Measurements from ENCODE around the gene ZP3. TPM values are rescaled to one million over a fixed set of nuclear protein-coding genes. Genes with fewer than 3 reads are reported as not detected.
A peak's percentile ranks its signal among the peaks of the same experiment; 100 is the strongest.
"Not testable (repeated sequence)": the region's sequence is repeated elsewhere in the genome, so short reads cannot be mapped to it uniquely, and the experiment has no call there.

ZP3 gene
- total and polyA plus RNA-seq, 4 donors, result 0.74 to 15.7 (median 3.4) TPM

- DNase-seq (no peak), ATAC-seq (ENCODE audit: insufficient read depth, low FRiP score) (no peak)
- Histone ChIP-seq H3K9ac (ENCODE audit: insufficient read depth in 1 of 2, low read length in 2 of 2) (no peak overlapping the region), H3K27me3 (ENCODE audit: control insufficient read depth in 3 of 3, insufficient read depth in 3 of 3, low read length in 2 of 3) (no peaks in the 10 kb centered on the region), H3K4me3 (no peak overlapping the region), H3K9me3 (ENCODE audit: control insufficient read depth in 4 of 4, insufficient read depth in 3 of 4, low read length in 3 of 4) (no peaks in the 10 kb centered on the region), H3K27ac (ENCODE audit: low read depth in 1 of 2, low read length in 1 of 2) (no peak overlapping the region), H3K4me1 (ENCODE audit: control insufficient read depth in 5 of 5, insufficient read depth in 5 of 5, low read length in 5 of 5) (peaks cover 0 to 3% (median 0%) of the 10 kb centered on the region in 5 donors), H3K36me3 (ENCODE audit: control insufficient read depth in 4 of 4, insufficient read depth in 4 of 4, low read length in 4 of 4) (no peaks in the 10 kb centered on the region)
- no peak for TF ChIP-seq CTCF (IDR thresholded peaks at IDR 0.05; ENCODE audit: control extremely low read depth, extremely low read depth)
- 88 to 93% methylated on average over 11 of the region's 11 CpGs for WGBS, 2 donors
These were observed 38.0 kb upstream of the ZP3 start for GRCh38 chr7:76386691-76387260.

- not testable (repeated sequence) for H3K4me3 ChIP-seq; DNase-seq; H3K4me1 ChIP-seq (ENCODE audit: control insufficient read depth in 5 of 5, insufficient read depth in 5 of 5, low read length in 5 of 5); H3K36me3 ChIP-seq (ENCODE audit: control insufficient read depth in 4 of 4, insufficient read depth in 4 of 4, low read length in 4 of 4); H3K27me3 ChIP-seq (ENCODE audit: control insufficient read depth in 3 of 3, insufficient read depth in 3 of 3, low read length in 2 of 3); ATAC-seq (ENCODE audit: insufficient read depth, low FRiP score); H3K27ac ChIP-seq (ENCODE audit: low read depth in 1 of 2, low read length in 1 of 2); H3K9me3 ChIP-seq (ENCODE audit: control insufficient read depth in 4 of 4, insufficient read depth in 3 of 4, low read length in 3 of 4); H3K9ac ChIP-seq (ENCODE audit: insufficient read depth in 1 of 2, low read length in 2 of 2)
- WGBS, 2 donors, result 95 to 96% methylated on average over 6 of the region's 6 CpGs
These were observed 37.0 kb upstream of the ZP3 start for GRCh38 chr7:76387789-76388188.

GRCh38 chr7:76390092-76390491 lies 34.7 kb upstream of the ZP3 start:
- Histone ChIP-seq H3K9ac (ENCODE audit: insufficient read depth in 1 of 2, low read length in 2 of 2) (no peak overlapping the region), H3K4me3 (no peak overlapping the region), H3K36me3 (ENCODE audit: control insufficient read depth in 4 of 4, insufficient read depth in 4 of 4, low read length in 4 of 4) (no peaks in the 10 kb centered on the region), H3K27me3 (ENCODE audit: control insufficient read depth in 3 of 3, insufficient read depth in 3 of 3, low read length in 2 of 3) (no peaks in the 10 kb centered on the region), H3K27ac (ENCODE audit: low read depth in 1 of 2, low read length in 1 of 2) (no peak overlapping the region), H3K9me3 (ENCODE audit: control insufficient read depth in 4 of 4, insufficient read depth in 3 of 4, low read length in 3 of 4) (no peaks in the 10 kb centered on the region), H3K4me1 (ENCODE audit: control insufficient read depth in 5 of 5, insufficient read depth in 5 of 5, low read length in 5 of 5) (peaks cover 0 to 11% (median 3%) of the 10 kb centered on the region in 5 donors)
- DNase-seq (no peak), ATAC-seq (ENCODE audit: insufficient read depth, low FRiP score) (no peak)
- 95 to 98% methylated on average over 13 of the region's 13 CpGs for WGBS, 2 donors
- no peak for TF ChIP-seq CTCF (IDR thresholded peaks at IDR 0.05; ENCODE audit: control extremely low read depth, extremely low read depth)

GRCh38 chr7:76392531-76393115 lies 32.1 kb upstream of the ZP3 start:
- no peak overlapping the region for H3K4me3 ChIP-seq
- DNase-seq (no peak), ATAC-seq (ENCODE audit: insufficient read depth, low FRiP score) (no peak)

More at GRCh38 chr7:76392531-76393115, 32.1 kb upstream of the ZP3 start:
- no peak for TF ChIP-seq CTCF (IDR thresholded peaks at IDR 0.05; ENCODE audit: control extremely low read depth, extremely low read depth)
- H3K27me3 ChIP-seq (ENCODE audit: control insufficient read depth in 3 of 3, insufficient read depth in 3 of 3, low read length in 2 of 3), result no peaks in the 10 kb centered on the region
- H3K4me1 ChIP-seq (ENCODE audit: control insufficient read depth in 5 of 5, insufficient read depth in 5 of 5, low read length in 5 of 5), result peaks cover 0 to 22% (median 8%) of the 10 kb centered on the region in 5 donors
- peak overlapping the region in 1 of 2 donors; percentile 92 for H3K9ac ChIP-seq (ENCODE audit: insufficient read depth in 1 of 2, low read length in 2 of 2)
- no peaks in the 10 kb centered on the region for H3K36me3 ChIP-seq (ENCODE audit: control insufficient read depth in 4 of 4, insufficient read depth in 4 of 4, low read length in 4 of 4)
- peak overlapping the region; percentile 81 for H3K27ac ChIP-seq (ENCODE audit: low read depth in 1 of 2, low read length in 1 of 2)
- no peaks in the 10 kb centered on the region for H3K9me3 ChIP-seq (ENCODE audit: control insufficient read depth in 4 of 4, insufficient read depth in 3 of 4, low read length in 3 of 4)
- WGBS, 2 donors, result 37 to 41% methylated on average over 12 of the region's 12 CpGs

Measured in lung (tissue), 12 donors.